Progenitor cell of endocrine pancreas (in vitro differentiated cells): ENCODE results near the gene GGACT. TPM values are rescaled to one million over a fixed set of nuclear protein-coding genes. Genes with fewer than 3 reads are reported as not detected.

Source experiments
- DNase-seq: peaks from one replicate; pipeline ENCODE4 v3.0.0; 2021; ENCODE audit warnings: low spot score; ENCODE audit not compliant: unreplicated experiment
- H3K27ac Mint-ChIP-seq: 2 replicates; pipeline ENCODE4 v1.8.0; 2021; ENCODE audit warnings: mild to moderate bottlenecking, moderate library complexity, mixed read lengths
- H3K27me3 Mint-ChIP-seq: 2 replicates; pipeline ENCODE4 v1.8.0; 2021; ENCODE audit warnings: mixed read lengths
- H3K36me3 Mint-ChIP-seq: 2 replicates; pipeline ENCODE4 v1.8.0; 2022; ENCODE audit warnings: mixed read lengths; ENCODE audit not compliant: insufficient read depth
- H3K4me1 Mint-ChIP-seq: 2 replicates; pipeline ENCODE4 v1.8.0; 2021; ENCODE audit warnings: low read depth, mixed read lengths
- H3K4me3 Mint-ChIP-seq: 2 replicates; pipeline ENCODE4 v1.8.0; 2021; ENCODE audit warnings: low read depth, mild to moderate bottlenecking, moderate library complexity, mixed read lengths
- H3K9me3 Mint-ChIP-seq: 2 replicates; pipeline ENCODE4 v1.8.0; 2021; ENCODE audit warnings: low read depth, mixed read lengths
- CTCF ChIP-seq: fragments of 200-600 bp; sonication (generic); IDR thresholded peaks from one replicate; pipeline ENCODE4 v1.5.0; 2021; ENCODE audit warnings: antibody characterized with exemption, mild to moderate bottlenecking; ENCODE audit not compliant: unreplicated experiment
- total RNA-seq: library from RNA; stranded (reverse); gene quantifications from 2 replicates; pipeline ENCODE4 v1.2.1, GENCODE V29; 2021

The GGACT gene
- total RNA-seq, 1 donor from 2014 or later, result 3.7 TPM

DNA sequence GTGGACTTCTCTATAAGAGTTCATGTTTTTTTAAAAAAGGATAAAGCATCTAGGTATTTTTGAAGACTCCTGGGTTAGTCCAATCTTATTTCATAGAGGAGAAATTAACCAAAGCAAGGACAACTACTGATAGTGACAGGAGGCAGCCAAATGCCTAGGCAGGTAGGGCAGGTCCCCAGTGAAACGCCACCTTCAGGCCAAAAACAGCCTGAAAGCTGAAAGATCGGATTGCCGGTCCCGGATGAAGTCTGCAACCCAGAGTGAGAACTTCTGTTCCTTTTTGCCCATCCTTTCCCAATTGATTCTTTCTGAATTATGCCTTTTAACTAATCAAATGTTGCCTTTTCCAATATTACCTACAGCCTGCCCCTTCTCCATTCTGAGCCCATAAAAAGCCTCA, 6.1 kb upstream of the GGACT start:
- peaks cover 5% of the 10 kb centered on the region for H3K4me1 Mint-ChIP-seq
- H3K36me3 Mint-ChIP-seq, result no peaks in the 10 kb centered on the region
- no peaks in the 10 kb centered on the region for H3K9me3 Mint-ChIP-seq
- peaks cover 12% of the 10 kb centered on the region for H3K27me3 Mint-ChIP-seq
- H3K4me3 Mint-ChIP-seq, result no peak overlapping the region
- DNase-seq, result no peak
- TF ChIP-seq CTCF, result peak; percentile 60
- H3K27ac Mint-ChIP-seq, result no peak overlapping the region

- H3K27me3 Mint-ChIP-seq, result peaks cover 15% of the 10 kb centered on the region
- no peak for DNase-seq
- no peak for TF ChIP-seq CTCF
- peaks cover 5% of the 10 kb centered on the region for H3K4me1 Mint-ChIP-seq
- no peak overlapping the region for H3K4me3 Mint-ChIP-seq
- H3K36me3 Mint-ChIP-seq, result no peaks in the 10 kb centered on the region
- H3K9me3 Mint-ChIP-seq, result no peaks in the 10 kb centered on the region
- H3K27ac Mint-ChIP-seq, result no peak overlapping the region
These were observed 5.7 kb upstream of the GGACT start for GRCh38 chr13:100594255-100594654.

- TF ChIP-seq CTCF, result no peak
- peaks cover 4% of the 10 kb centered on the region for H3K4me1 Mint-ChIP-seq
- no peak for DNase-seq
- no peaks in the 10 kb centered on the region for H3K36me3 Mint-ChIP-seq
- H3K27me3 Mint-ChIP-seq, result peaks cover 18% of the 10 kb centered on the region
- peak overlapping the region; percentile 72 for H3K4me3 Mint-ChIP-seq
- H3K9me3 Mint-ChIP-seq, result no peaks in the 10 kb centered on the region
- no peak overlapping the region for H3K27ac Mint-ChIP-seq
These were observed 663 bp upstream of the GGACT start for GRCh38 chr13:100589178-100589725.

DNA sequence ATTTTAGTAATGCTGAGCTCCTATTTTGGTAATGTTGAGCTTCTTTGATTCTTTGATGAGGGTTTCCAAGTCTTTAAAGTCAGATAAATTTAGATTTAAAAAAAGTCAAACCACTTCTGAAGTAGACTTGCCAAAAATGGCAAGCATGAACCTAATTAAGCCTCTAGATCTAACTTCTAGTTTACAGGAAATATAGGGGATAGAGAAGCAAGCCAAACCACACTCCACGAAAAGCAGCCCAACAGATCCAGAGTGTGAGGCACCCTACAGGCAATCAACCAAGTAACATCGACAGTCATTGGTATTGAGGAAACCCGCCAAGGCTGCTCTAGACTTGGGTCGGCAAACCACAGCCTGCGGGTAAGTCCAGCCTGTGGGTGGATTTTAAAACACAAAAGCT, 3.7 kb downstream of the GGACT start:
- Mint-ChIP-seq H3K27me3 (peaks cover 8% of the 10 kb centered on the region), H3K36me3 (peaks cover 5% of the 10 kb centered on the region), H3K9me3 (peaks cover 12% of the 10 kb centered on the region), H3K4me1 (no peaks in the 10 kb centered on the region), H3K27ac (no peak overlapping the region), H3K4me3 (no peak overlapping the region)
- no peak for DNase-seq
- TF ChIP-seq CTCF, result no peak

DNA sequence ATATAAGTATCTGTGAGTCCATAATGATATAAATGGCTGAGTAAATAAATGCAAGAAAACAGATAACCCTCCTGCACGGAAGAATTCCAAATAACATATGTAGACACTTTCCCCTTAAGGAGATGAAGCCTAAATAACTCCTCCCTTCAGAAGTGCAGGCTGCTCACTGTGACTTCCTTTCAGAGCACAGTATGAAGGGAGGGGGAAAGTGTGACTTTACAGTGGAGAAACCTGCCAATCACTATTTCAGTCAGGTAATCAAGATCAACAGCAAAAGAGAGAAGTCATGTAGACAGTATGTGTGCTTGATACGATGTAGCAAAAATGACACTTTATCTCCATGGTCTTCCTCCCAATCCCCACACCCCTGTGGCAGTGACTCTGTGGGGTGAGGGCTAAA, 7.1 kb downstream of the GGACT start:
- Mint-ChIP-seq H3K9me3 (peaks cover 12% of the 10 kb centered on the region), H3K27ac (no peak overlapping the region), H3K36me3 (peaks cover 5% of the 10 kb centered on the region), H3K27me3 (no peaks in the 10 kb centered on the region), H3K4me3 (no peak overlapping the region), H3K4me1 (no peaks in the 10 kb centered on the region)
- no peak for DNase-seq
- TF ChIP-seq CTCF, result no peak
